Measurements from ENCODE around the gene SH2D3C. TPM values are rescaled to one million over a fixed set of nuclear protein-coding genes. Genes with fewer than 3 reads are reported as not detected.

Gene SH2D3C
- total and polyA plus RNA-seq, 10 of the 15 experiments (the other 5 are each of a cell fraction or from before 2014, with no cell fraction given): 1.2 to 23.5 (median 16.2) TPM

DNA sequence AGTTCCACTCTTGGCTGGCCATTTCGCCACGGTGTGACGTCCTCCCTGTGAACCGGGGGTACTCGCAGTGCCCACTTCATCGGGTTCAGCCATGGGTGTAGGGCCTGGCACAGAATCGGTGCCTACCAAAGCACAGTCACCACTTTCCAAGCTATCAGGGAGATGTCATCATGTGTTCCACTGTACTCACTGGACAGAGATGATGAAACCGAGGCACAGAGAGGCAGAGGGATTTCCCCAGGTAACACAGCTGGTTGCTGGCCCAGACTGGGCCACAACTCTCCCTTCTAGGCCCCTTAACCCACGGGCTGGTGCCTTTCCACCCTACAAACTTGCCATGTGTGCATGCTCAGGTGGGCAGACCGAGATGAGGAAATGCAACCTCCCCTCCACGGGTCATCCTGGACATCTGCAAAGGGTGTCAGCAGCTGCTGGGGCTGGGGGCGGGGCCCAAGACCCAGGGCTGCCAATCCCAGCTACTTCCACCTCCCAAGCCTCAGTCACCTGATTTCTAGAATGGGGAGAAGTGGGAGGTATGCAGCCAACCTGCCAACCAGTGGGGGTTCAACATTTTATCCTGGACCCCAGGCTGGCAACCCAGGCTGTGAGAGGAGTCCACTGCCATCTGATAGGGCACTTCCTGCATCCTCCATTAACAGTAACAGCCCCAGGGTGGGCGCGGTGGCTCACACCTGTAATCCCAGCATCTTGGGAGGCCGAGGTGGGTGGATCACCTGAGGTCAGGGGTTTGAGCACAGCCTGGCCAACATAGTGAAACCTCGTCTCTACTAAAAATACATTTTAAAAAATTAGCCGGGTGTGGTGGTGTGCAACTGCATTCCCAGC is 893 bp upstream of the SH2D3C start (continued):
- TF ChIP-seq RAD21 (IDR thresholded peaks at IDR 0.05; ENCODE audit: insufficient read depth, low read depth, low read length) (no peak), FOXM1 (IDR thresholded peaks at IDR 0.05; ENCODE audit: low read depth, low read length) (no peak), JUNB (IDR thresholded peaks at IDR 0.05) (no peak), EGR1 (IDR thresholded peaks at IDR 0.05; ENCODE audit: borderline replicate concordance in 1 of 2, low read depth in 2 of 2, low read length in 2 of 2) (peak in 1 of 2 experiments; percentile 28; a peak in 1 of 3 replicates), MTA2 (IDR thresholded peaks at IDR 0.05; ENCODE audit: low read depth) (peak; percentile 53; the same call in 1 of the 2 replicates), BCL11A (IDR thresholded peaks at IDR 0.05; ENCODE audit: low read depth, low read length) (peak; percentile 5; the same call in 1 of the 2 replicates), PBX3 (IDR thresholded peaks at IDR 0.05; ENCODE audit: insufficient replicate concordance, low read depth, low read length) (peak; percentile 59), RAD51 (IDR thresholded peaks at IDR 0.05) (peak; percentile 58), NR2F1 (conservative IDR thresholded peaks at IDR 0.05) (peak; percentile 23; the same call in 1 of the 2 replicates), ZNF622 (IDR thresholded peaks at IDR 0.05) (no peak), NFXL1 (IDR thresholded peaks at IDR 0.05; ENCODE audit: borderline replicate concordance) (0 out of 2 replicates have a peak, but pooled peaks have one; percentile 26), YBX1 (IDR thresholded peaks at IDR 0.05) (no peak), CBX3 (IDR thresholded peaks at IDR 0.05; ENCODE audit: borderline replicate concordance, low read depth) (no peak), PAX5 (IDR thresholded peaks at IDR 0.05; ENCODE audit: borderline replicate concordance, low read depth, low read length) (no peak)

Data from GM12878 (cell line).